Hepatocyte (in vitro differentiated cells): ENCODE measurements around the gene IGF2.

ENCODE experiments used
- EZH2 ChIP-seq: fragments of 200-600 bp; sonication (generic); IDR thresholded peaks from 2 replicates; pipeline ENCODE4 v1.6.1; 2016; ENCODE audit warnings: antibody characterized with exemption, mild to moderate bottlenecking, borderline replicate concordance
- TF ChIP-seq, protein P1 (sequence below): fragments of 200-600 bp; sonication (generic); IDR thresholded peaks from 2 replicates; pipeline ENCODE4 v1.5.1; 2016; ENCODE audit warnings: antibody characterized with exemption, mild to moderate bottlenecking; ENCODE audit not compliant: poor library complexity

- TF ChIP-seq, protein P1, sequence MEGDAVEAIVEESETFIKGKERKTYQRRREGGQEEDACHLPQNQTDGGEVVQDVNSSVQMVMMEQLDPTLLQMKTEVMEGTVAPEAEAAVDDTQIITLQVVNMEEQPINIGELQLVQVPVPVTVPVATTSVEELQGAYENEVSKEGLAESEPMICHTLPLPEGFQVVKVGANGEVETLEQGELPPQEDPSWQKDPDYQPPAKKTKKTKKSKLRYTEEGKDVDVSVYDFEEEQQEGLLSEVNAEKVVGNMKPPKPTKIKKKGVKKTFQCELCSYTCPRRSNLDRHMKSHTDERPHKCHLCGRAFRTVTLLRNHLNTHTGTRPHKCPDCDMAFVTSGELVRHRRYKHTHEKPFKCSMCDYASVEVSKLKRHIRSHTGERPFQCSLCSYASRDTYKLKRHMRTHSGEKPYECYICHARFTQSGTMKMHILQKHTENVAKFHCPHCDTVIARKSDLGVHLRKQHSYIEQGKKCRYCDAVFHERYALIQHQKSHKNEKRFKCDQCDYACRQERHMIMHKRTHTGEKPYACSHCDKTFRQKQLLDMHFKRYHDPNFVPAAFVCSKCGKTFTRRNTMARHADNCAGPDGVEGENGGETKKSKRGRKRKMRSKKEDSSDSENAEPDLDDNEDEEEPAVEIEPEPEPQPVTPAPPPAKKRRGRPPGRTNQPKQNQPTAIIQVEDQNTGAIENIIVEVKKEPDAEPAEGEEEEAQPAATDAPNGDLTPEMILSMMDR: no peak
- no peak for TF ChIP-seq EZH2
Measured at GRCh38 chr11:2105511-2105910, 33.7 kb downstream of the IGF2 start.
